Natural killer cell (primary cell): ENCODE measurements around the gene LINS1. TPM values are rescaled to one million over a fixed set of nuclear protein-coding genes. Genes with fewer than 3 reads are reported as not detected.

Experiments used
- ATAC-seq, 3 donors: fragments of 150-1000 bp in 2 of 3; fragments of 200-7000 bp in 1 of 3; cut with Tn5 transposase; 1 replicate in 1 of 3; 2 replicates in 2 of 3; pipeline ENCODE4 v1.10.0; 2021; ENCODE audit warnings: mild to moderate bottlenecking in 2 of 3, moderate library complexity in 2 of 3
- DNase-seq, 2 donors: peaks; one replicate each; pipeline versions ENCODE4 v3.0.0 to v3.0.0-alpha.2; 2013 to 2021; ENCODE audit warnings: mixed read lengths in 1 of 2
- H3K27ac ChIP-seq: one replicate; pipeline ENCODE4 v1.5.1; 2013; ENCODE audit warnings: mild to moderate bottlenecking, low read length
- H3K27me3 ChIP-seq: one replicate; pipeline ENCODE4 v1.6.1; 2013; ENCODE audit warnings: low read length; ENCODE audit not compliant: control insufficient read depth, insufficient read depth
- H3K36me3 ChIP-seq: one replicate; pipeline ENCODE4 v1.6.1; 2013; ENCODE audit warnings: low read length; ENCODE audit not compliant: control insufficient read depth, insufficient read depth
- H3K4me1 ChIP-seq: one replicate; pipeline ENCODE4 v1.6.1; 2013; ENCODE audit warnings: low read length; ENCODE audit not compliant: control insufficient read depth, insufficient read depth
- H3K4me3 ChIP-seq: one replicate; pipeline ENCODE4 v1.5.1; 2013; ENCODE audit warnings: low read length
- H3K9me3 ChIP-seq: one replicate; pipeline ENCODE4 v1.6.1; 2013; ENCODE audit warnings: low read length; ENCODE audit not compliant: control insufficient read depth, insufficient read depth
- H3K27ac Mint-ChIP-seq, 2 donors: one replicate each; pipeline ENCODE4 v1.8.0; 2022; ENCODE audit warnings: mild to moderate bottlenecking in 2 of 2, mixed read lengths in 2 of 2, moderate library complexity in 1 of 2
- H3K27me3 Mint-ChIP-seq, 2 donors: one replicate each; pipeline ENCODE4 v1.8.0; 2022; ENCODE audit warnings: low read depth in 2 of 2, mixed read lengths in 2 of 2
- H3K36me3 Mint-ChIP-seq: one replicate; pipeline ENCODE4 v1.8.0; 2022; ENCODE audit warnings: mixed read lengths
- H3K4me1 Mint-ChIP-seq, 2 donors: one replicate each; pipeline ENCODE4 v1.8.0; 2022; ENCODE audit warnings: mixed read lengths in 2 of 2
- H3K4me3 Mint-ChIP-seq: one replicate; pipeline ENCODE4 v1.8.0; 2022; ENCODE audit warnings: mild to moderate bottlenecking, moderate library complexity, mixed read lengths
- H3K9me3 Mint-ChIP-seq, 2 donors: one replicate each; pipeline ENCODE4 v1.8.0; 2022; ENCODE audit warnings: mixed read lengths in 2 of 2
- WGBS: methylation state at CpG from one replicate; pipeline ENCODE4 v1.1.7; 2013; ENCODE audit warnings: missing lambda C conversion rate; ENCODE audit not compliant: insufficient coverage; 5-methylcytosine and 5-hydroxymethylcytosine counted together
- intact Hi-C: fragments of 100-400 bp; cut with micrococcal nuclease; formaldehyde crosslinking; loops from one replicate; pipeline ENCODE4 v1.14.2; 2022
- total RNA-seq, 4 donors: library from RNA; stranded (reverse); fragments of 120-200 nt in 1 of 4; gene quantifications; one replicate each; pipeline versions ENCODE4 v1.2.3 to v1.2.4, GENCODE V29; 2013 to 2022
- TF ChIP-seq, protein P1 (sequence below): fragments of 200-600 bp; IDR thresholded peaks from one replicate; pipeline ENCODE4 v1.8.0; 2022; ENCODE audit warnings: antibody characterized with exemption

The LINS1 gene
- total RNA-seq, 3 donors from 2014 or later (not counting 1 experiment from before 2014, with no cell fraction given) = 26.1 to 28.2 (median 26.7) TPM

- Mint-ChIP-seq H3K27ac (no peak overlapping the region), H3K27me3 (no peaks in the 10 kb centered on the region), H3K9me3 (no peaks in the 10 kb centered on the region), H3K4me1 (peaks cover 16 to 23% of the 10 kb centered on the region in 2 donors), H3K36me3 (peaks cover 23% of the 10 kb centered on the region), H3K4me3 (no peak overlapping the region)
- Histone ChIP-seq H3K4me1 (no peaks in the 10 kb centered on the region), H3K36me3 (peaks cover 41% of the 10 kb centered on the region), H3K9me3 (no peaks in the 10 kb centered on the region), H3K27ac (no peak overlapping the region), H3K4me3 (no peak overlapping the region), H3K27me3 (no peaks in the 10 kb centered on the region)
- TF ChIP-seq, protein P1, sequence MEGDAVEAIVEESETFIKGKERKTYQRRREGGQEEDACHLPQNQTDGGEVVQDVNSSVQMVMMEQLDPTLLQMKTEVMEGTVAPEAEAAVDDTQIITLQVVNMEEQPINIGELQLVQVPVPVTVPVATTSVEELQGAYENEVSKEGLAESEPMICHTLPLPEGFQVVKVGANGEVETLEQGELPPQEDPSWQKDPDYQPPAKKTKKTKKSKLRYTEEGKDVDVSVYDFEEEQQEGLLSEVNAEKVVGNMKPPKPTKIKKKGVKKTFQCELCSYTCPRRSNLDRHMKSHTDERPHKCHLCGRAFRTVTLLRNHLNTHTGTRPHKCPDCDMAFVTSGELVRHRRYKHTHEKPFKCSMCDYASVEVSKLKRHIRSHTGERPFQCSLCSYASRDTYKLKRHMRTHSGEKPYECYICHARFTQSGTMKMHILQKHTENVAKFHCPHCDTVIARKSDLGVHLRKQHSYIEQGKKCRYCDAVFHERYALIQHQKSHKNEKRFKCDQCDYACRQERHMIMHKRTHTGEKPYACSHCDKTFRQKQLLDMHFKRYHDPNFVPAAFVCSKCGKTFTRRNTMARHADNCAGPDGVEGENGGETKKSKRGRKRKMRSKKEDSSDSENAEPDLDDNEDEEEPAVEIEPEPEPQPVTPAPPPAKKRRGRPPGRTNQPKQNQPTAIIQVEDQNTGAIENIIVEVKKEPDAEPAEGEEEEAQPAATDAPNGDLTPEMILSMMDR = no peak
- no CpG with 5 or more reads among the region's 1 CpG for WGBS
- intact Hi-C loops = no loop called here
- ATAC-seq = no peak
- no peak for DNase-seq
These were observed 11.2 kb upstream of the LINS1 start for GRCh38 chr15:100613208-100613607.

DNA sequence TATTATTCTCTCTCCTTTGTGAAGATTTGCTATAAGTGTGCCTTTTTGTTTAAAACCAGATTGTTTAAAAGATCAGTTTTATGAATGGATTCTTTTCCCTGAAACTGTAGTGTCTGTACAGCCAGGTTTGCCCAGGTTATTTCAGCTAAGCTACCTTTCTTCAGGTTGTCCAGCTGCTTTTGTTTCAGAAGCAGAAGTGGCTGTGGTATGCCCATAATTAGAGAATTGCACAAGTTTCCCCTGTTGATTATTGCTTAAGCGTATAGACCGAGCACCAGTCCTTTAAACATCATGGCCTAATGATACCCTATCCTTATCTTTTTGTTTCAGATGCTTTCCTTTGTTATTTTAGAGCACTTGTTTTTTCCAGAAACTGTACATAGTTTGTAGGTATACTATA is 10.6 kb upstream of the LINS1 start:
- DNase-seq (no peak), ATAC-seq (no peak)
- no peak overlapping the region for H3K4me3 ChIP-seq
- Mint-ChIP-seq H3K4me3 (no peak overlapping the region), H3K27ac (no peak overlapping the region), H3K27me3 (no peaks in the 10 kb centered on the region), H3K9me3 (no peaks in the 10 kb centered on the region), H3K4me1 (peaks cover 16 to 22% of the 10 kb centered on the region in 2 donors), H3K36me3 (peaks cover 23% of the 10 kb centered on the region)
- H3K36me3 ChIP-seq = peaks cover 41% of the 10 kb centered on the region
- no peaks in the 10 kb centered on the region for H3K27me3 ChIP-seq
- H3K27ac ChIP-seq = no peak overlapping the region
- H3K4me1 ChIP-seq = no peaks in the 10 kb centered on the region
- TF ChIP-seq, protein P1 = no peak
- intact Hi-C loops = no loop called here
- WGBS = 83% methylated on average over 1 of the region's 2 CpGs
- no peaks in the 10 kb centered on the region for H3K9me3 ChIP-seq

DNA sequence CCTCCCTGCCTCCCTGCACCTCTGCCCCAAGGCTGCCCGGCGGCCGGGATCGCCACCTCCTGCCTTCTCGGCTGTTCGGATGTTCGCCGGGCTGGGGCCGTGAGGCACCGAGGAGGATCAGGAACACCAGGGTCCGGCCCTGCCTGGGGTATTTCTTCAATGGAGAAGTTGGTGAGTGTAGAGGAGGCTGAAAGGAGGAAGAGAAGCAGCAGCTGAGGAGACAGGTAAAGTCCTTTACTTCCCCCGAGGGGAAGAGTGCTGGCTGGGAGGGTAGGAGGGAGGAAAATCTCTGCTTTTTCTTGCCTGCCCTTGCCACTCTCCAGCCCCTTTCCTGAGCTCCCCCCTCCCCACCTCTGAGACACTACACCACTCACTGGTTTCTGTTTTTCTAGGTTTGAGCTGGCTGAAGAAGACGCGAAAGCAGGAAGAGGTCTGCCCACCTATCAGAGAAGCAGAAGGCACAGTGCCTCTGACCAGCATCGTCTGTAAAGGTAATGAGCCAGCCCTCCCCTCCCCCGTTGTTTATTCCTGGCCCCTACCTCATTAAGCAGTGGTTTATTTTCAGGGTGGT is 924 bp upstream of the LINS1 start:
- H3K4me3 ChIP-seq = peak overlapping the region; percentile 85
- H3K9me3 ChIP-seq = no peaks in the 10 kb centered on the region
- Mint-ChIP-seq H3K27ac (no peak overlapping the region), H3K4me3 (no peak overlapping the region), H3K9me3 (no peaks in the 10 kb centered on the region), H3K4me1 (peaks cover 32% of the 10 kb centered on the region in 2 donors), H3K27me3 (no peaks in the 10 kb centered on the region), H3K36me3 (no peaks in the 10 kb centered on the region)
- H3K36me3 ChIP-seq = peaks cover 5% of the 10 kb centered on the region
- H3K27ac ChIP-seq = peak overlapping the region; percentile 83
- intact Hi-C loops = loop anchor here (1.0 to 10.0 kb wide), 5 partner anchors 261 to 1119 kb away; partner anchors contain the start of gene TARS3
- TF ChIP-seq, protein P1 = no peak
- no peaks in the 10 kb centered on the region for H3K27me3 ChIP-seq
- peak in 1 of 3 donors; percentile 4 for ATAC-seq
- DNase-seq = peak; percentile 25 to 59
- H3K4me1 ChIP-seq = peaks cover 18% of the 10 kb centered on the region
- 3% methylated on average over 15 of the region's 16 CpGs for WGBS

DNA sequence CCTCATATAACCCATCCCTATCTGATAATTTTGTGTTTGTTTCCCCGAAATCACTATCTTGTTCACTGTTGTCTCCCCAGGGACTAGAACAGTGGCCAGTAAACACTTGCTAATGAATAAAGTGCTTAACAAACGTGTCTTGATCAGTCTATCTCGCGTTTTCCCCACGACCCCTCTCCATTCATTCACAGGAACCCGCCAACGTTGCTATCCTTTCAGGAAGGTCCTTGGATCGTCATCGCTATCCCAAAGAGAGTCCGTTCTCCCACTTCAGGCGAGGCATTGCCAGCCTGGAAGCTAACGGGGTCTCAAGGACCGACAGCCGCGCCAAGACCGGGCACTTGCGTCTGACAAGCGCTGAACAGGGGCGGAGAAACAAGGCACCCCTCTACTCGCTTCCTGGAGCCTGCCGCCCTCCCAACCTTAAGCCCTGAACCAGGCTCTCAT is 344 bp downstream of the LINS1 start:
- under 1% methylated on average over 21 of the region's 21 CpGs for WGBS
- no peaks in the 10 kb centered on the region for H3K9me3 ChIP-seq
- ATAC-seq (peak; percentile 6 to 10 (median 7)), DNase-seq (no peak)
- Mint-ChIP-seq H3K27me3 (no peaks in the 10 kb centered on the region), H3K4me1 (peaks cover 38 to 45% of the 10 kb centered on the region in 2 donors), H3K36me3 (no peaks in the 10 kb centered on the region), H3K9me3 (no peaks in the 10 kb centered on the region), H3K4me3 (no peak overlapping the region), H3K27ac (no peak overlapping the region)
- TF ChIP-seq, protein P1 = no peak
- peak overlapping the region; percentile 89 for H3K4me3 ChIP-seq
- H3K27me3 ChIP-seq = no peaks in the 10 kb centered on the region
- H3K4me1 ChIP-seq = peaks cover 27% of the 10 kb centered on the region
- peak overlapping the region; percentile 80 for H3K27ac ChIP-seq
- peaks cover 5% of the 10 kb centered on the region for H3K36me3 ChIP-seq
- intact Hi-C loops = loop anchor here (1.0 to 10.0 kb wide), 5 partner anchors 259 to 1121 kb away; partner anchors contain the start of gene TARS3
